COLO829 (cell line): ENCODE data around the gene CCDC201.

Experiments
- DNase-seq: peaks from one replicate; pipeline ENCODE4 v3.0.0; 2012; ENCODE audit warnings: low spot score

CCDC201 gene

GRCh38 chr7:45873035-45873354 is at the start of gene CCDC201:
Gene CCDC201, minus strand, starts transcription at chr7:45873082. Its CDS starts 75 bp downstream, at chr7:45873007.
- DNase-seq = no peak

- peak; percentile 72 for DNase-seq
Observed at GRCh38 chr7:45921699-45922519, 49.0 kb upstream of the CCDC201 start.

DNA sequence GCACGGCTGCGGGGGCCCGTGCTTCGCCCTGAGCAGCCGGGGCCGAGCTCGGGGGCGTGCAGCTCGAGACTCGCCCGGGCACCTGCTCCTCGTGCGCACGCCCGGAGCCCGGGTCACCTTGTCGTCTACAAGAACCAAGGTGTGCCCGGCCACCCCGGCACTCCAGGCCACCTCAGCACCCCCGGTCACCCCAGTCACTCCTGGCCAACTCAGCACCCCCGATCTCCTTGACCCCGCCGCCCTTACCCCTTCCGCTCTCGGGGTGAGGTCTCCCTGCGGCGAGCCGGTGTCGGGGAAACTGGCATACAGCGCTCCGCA is 48.5 kb upstream of the CCDC201 start:
- no peak for DNase-seq

- no peak for DNase-seq
Observed at GRCh38 chr7:45920502-45921380, 47.9 kb upstream of the CCDC201 start, which contains the start of gene IGFBP3. Gene IGFBP3, minus strand, starts transcription at chr7:45921272. Its CDS starts 132 bp downstream, at chr7:45921140.

DNA sequence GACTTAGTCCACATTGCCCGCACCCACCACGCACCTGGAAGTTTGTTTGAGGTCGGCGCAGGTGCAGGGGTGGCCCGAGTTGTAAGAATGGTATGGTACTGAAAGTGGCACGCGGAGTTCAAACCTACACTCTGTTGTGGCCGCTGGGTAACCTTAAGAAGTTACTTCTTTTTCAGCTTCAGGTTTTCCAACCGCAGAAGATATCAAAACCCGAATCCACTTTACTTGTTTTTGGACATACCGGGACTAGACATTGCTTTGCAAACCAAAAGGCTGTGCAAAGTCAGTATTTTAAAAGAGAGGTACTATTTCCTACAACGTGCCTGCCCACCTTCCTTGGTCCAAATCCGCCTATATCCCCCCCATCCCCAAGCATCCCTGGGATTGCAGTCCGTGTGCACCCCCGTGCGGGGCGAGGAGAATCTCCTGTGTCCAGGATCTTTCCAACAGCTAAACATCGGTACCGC is 47.1 kb upstream of the CCDC201 start:
- DNase-seq = no peak

DNA sequence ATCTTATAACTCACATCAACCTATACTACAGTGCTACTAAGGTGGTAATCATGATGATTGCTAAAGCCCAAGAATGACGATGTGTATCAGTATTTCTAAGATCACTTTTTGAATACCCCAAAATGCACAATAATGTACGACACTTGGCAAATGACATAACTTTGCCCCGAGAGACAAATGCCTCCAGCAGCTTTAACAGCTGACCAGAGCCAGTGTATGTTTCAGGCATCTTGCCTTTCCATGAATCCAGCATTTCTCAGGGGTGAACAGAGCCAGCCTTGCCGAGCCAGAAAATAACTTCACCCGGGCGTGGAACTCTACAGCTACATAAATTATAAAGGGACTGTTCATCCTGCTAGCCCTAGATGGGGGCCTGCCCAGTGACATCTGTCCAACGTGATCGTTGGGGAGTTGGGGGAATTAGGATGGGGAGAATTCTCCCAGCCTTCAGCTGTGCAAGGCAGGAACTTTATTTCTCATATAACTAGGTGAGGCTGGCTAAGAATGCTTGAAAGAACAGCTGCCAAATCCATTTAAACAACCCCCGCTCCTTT is 46.4 kb upstream of the CCDC201 start:
- DNase-seq = no peak

GRCh38 chr7:45918556-45918955 is 45.7 kb upstream of the CCDC201 start:
- no peak for DNase-seq

DNA sequence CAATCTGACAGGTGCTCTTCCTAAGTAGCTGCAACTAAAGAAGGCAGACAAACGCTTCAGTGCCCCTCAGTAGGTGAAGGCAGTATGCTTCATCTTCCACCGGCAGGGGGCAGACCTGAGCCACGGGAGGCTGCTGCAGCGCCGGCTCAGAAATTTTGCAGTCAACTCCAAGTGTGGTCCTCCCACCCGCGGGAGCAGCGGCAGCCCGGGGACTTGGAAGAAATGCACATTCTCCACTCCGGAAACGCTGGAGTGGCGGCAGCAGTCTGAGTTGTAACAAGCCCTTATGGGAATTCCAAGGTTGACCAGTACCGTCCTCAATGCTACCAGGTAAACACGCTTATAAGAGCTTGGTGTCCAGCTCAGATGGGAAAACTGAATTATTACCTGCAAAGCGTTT is 44.8 kb upstream of the CCDC201 start:
- peak; percentile 82 for DNase-seq

DNA sequence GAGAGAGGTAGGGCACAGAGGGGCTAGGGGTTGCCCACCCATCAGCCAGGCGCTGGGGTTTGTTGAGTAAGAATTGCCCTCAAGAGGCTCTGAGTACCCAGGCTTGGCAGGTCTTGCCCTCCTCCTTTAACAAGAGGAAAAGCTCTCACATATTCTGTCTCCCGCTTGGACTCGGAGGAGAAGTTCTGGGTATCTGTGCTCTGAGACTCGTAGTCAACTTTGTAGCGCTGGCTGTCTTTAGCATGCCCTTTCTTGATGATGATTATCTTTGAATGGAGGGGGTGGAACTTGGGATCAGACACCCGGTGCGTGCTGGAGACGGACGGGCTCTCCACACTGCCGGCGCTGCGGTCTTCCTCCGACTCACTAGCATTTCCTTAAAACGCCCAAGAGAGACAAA is 44.2 kb upstream of the CCDC201 start:
- DNase-seq = no peak

DNA sequence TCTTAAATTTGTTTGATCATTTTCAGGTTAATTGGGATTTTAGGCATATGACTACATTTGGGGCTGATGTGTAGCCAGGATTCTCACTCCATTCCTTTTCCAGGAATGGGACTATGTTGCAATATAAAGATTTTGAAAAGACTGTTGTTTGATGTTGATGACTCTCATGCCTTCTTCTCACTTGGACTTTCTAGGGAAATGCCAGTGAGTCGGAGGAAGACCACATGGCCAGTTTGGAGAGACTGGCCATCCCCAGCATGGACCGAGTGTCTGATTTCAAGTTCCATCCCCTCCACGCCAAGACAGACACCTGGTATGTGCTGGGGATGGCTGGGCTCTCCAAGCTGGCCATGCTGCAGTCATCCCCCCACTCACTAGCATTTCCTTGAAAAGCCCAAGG is 42.7 kb upstream of the CCDC201 start:
- DNase-seq = no peak

DNA sequence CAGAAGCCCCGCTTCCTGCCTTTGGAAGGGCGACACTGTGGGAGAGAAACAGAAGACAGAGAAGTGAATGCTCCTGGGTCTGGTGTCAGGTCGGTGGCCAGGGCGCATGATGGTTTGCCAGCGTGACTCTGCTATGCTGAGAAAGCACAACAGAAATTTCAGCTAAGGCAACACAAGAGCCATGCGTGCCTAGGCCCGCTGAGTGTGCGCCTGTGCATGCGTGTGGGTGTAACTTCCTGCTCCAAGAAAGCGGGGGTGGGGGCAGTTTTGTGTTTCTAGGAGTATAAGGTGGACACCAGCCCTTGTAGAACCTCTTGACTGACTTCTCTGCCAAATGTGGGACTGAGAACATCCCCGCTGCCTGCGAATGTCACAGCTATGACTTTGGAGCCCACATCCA is 42.0 kb upstream of the CCDC201 start:
- no peak for DNase-seq

- DNase-seq = no peak
Observed at GRCh38 chr7:45912972-45913371, 40.1 kb upstream of the CCDC201 start.

- DNase-seq = no peak
Observed at GRCh38 chr7:45911311-45911710, 38.4 kb upstream of the CCDC201 start.

- DNase-seq = no peak
Observed at GRCh38 chr7:45910855-45911254, 38.0 kb upstream of the CCDC201 start.

- no peak for DNase-seq
Observed at GRCh38 chr7:45909561-45909960, 36.7 kb upstream of the CCDC201 start.

GRCh38 chr7:45902820-45903219 is 29.9 kb upstream of the CCDC201 start:
- DNase-seq = no peak

GRCh38 chr7:45901566-45901965 is 28.7 kb upstream of the CCDC201 start:
- DNase-seq = no peak

- no peak for DNase-seq
Observed at GRCh38 chr7:45898222-45898621, 25.3 kb upstream of the CCDC201 start.

DNA sequence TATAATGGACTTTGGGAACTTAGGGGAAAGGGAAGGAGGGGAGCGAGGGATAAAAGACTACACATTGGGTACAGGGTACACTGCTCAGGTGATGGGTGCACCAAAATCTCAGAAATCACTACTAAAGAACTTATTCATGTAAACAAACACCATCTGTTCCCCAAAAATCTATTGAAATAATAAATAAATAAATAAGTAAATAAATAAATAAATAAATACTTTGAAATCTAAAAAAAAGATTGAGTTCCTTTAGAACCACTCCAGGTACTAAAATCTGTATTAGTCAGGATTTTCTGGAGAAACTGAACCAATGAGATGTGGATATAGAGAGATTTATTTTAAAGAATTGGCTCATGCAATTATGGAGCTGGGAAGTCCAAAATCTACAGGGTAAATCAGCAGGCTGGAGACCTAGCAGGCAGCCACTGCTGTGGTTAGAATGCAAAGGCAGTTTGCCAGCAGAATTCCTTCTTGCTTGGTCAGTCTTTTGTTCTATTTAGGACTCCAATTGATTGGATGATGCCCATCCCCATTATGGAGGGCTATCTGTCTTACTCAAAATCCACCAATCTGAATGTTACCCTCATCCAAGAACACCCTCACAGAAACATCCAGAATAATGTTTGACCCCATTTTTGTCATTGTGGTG is 24.3 kb upstream of the CCDC201 start:
- DNase-seq = no peak

GRCh38 chr7:45894665-45895062 is 21.8 kb upstream of the CCDC201 start:
- no peak for DNase-seq

DNA sequence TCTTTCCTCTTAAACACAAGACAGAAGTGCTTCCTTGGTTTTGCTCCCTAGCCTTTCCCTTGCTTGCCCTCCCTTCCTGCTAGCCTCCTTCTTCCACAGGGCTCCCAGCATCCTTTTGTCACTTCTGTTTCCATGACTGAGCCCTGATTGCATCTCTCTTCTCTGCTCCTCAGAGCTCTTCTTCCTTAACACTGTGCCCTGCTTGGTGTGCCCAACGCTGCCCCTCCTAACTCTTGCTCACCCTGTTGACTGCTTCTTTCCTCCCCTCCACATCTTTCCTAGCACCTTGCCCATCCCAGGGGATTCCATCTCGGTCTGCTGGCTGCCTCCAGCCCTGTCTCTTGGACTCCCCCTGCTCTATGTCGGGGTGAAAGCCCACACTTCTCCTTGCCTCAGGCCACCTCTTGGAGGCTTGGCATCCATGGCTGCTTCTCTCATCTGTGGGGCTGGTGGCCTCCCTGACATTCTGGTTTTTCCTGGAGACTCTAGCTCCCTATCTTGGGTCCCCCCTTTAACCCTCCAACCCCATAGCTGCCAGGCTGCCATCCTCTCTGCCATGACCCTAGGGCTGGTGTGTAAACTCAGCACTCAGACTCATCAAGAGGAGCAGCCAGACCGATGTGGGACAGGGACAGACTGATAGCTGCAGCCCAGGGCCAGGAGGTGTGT is 21.2 kb upstream of the CCDC201 start:
- no peak for DNase-seq
